Spleen (tissue), 11 donors: ENCODE measurements around the gene ITIH4. TPM values are rescaled to one million over a fixed set of nuclear protein-coding genes. Genes with fewer than 3 reads are reported as not detected.

Source experiments
- DNase-seq: peaks from one replicate; pipeline ENCODE4 v3.0.0-alpha.2; 2020
- H3K27ac ChIP-seq, 8 donors: fragments of 200-600 bp; sonication (generic) in 7 of 8; 1 replicate in 4 of 8; 2 replicates in 4 of 8; pipeline versions ENCODE4 v1.5.0 to v1.8.0; 2016 to 2021; ENCODE audit warnings: inconsistent platforms in 4 of 8, mild to moderate bottlenecking in 4 of 8, moderate library complexity in 1 of 8
- H3K27me3 ChIP-seq, 7 donors: fragments of 200-600 bp; sonication (generic) in 6 of 7; replicated peaks in 1 of 7; 1 replicate in 4 of 7; 2 replicates in 3 of 7; pipeline versions ENCODE4 v1.5.0 to v1.8.0; 2016 to 2021; ENCODE audit warnings: inconsistent platforms in 3 of 7, mild to moderate bottlenecking in 1 of 7
- H3K36me3 ChIP-seq, 6 donors: fragments of 200-600 bp; sonication (generic) in 5 of 6; 1 replicate in 4 of 6; 2 replicates in 2 of 6; pipeline versions ENCODE4 v1.5.0 to v1.8.0; 2016 to 2021; ENCODE audit warnings: inconsistent platforms in 2 of 6
- H3K4me1 ChIP-seq, 6 donors: fragments of 200-600 bp; sonication (generic) in 5 of 6; 1 replicate in 3 of 6; 2 replicates in 3 of 6; pipeline versions ENCODE4 v1.5.0 to v1.8.0; 2016 to 2021; ENCODE audit warnings: inconsistent platforms in 3 of 6
- H3K4me3 ChIP-seq, 8 donors: fragments of 200-600 bp; sonication (generic) in 7 of 8; 1 replicate in 4 of 8; 2 replicates in 4 of 8; pipeline versions ENCODE4 v1.5.0 to v1.8.0; 2016 to 2021; ENCODE audit warnings: inconsistent platforms in 4 of 8, mild to moderate bottlenecking in 4 of 8, moderate library complexity in 2 of 8
- H3K9me3 ChIP-seq, 8 donors: fragments of 200-600 bp; sonication (generic) in 7 of 8; 1 replicate in 4 of 8; 2 replicates in 4 of 8; pipeline versions ENCODE4 v1.5.0 to v1.8.0; 2016 to 2021; ENCODE audit warnings: inconsistent platforms in 4 of 8
- POLR2A ChIP-seq, 3 donors: fragments of 450-650 bp; IDR thresholded peaks; one replicate each; pipeline ENCODE4 v1.5.1; 2017; ENCODE audit warnings: antibody characterized with exemption in 3 of 3, mild to moderate bottlenecking in 1 of 3
- POLR2AphosphoS5 ChIP-seq, 3 donors: sonication (generic); formaldehyde crosslinking; IDR thresholded peaks; one replicate each; pipeline ENCODE4 v1.5.1; 2017; ENCODE audit warnings: antibody characterized with exemption in 3 of 3
- WGBS, 5 donors: extraction: QIAGEN DNeasy Blood & Tissue Kit in 3 of 5; methylation state at CpG; one replicate each; pipeline versions ENCODE4 v1.1.5 to v1.1.7; 2013 to 2018; 5-methylcytosine and 5-hydroxymethylcytosine counted together
- intact Hi-C: fragments of 100-400 bp; cut with DNase I; formaldehyde crosslinking; loops from one replicate; pipeline ENCODE4 v1.15.0; 2023; ENCODE audit warnings: low total_unique reads
- polyA plus RNA-seq, 3 donors: library from polyadenylated mRNA; stranded (reverse); fragments of 200-250 nt; gene quantifications; one replicate each; pipeline ENCODE4 v1.2.1, GENCODE V29; 2013
- total RNA-seq, 7 donors: library from RNA; depleted of rRNA in 3 of 7; stranded (reverse); fragments of >200 nt in 3 of 7; fragmentation: NEBNext Ultra II Directional in 4 of 7; extraction: Animal tissue kit (Norgen Biotek cat#: 25700) in 4 of 7; gene quantifications; one replicate each; pipeline versions ENCODE4 v1.1.0 to v1.2.1, GENCODE V29; 2016 to 2021
- TF ChIP-seq, protein P1 (sequence below), 11 experiments: fragments of 200-600 bp in 7 of 11; fragments of 450-650 bp in 4 of 11; sonication (generic) in 4 of 11; IDR thresholded peaks in 8 of 11; conservative IDR thresholded peaks in 3 of 11; 1 replicate in 7 of 11; 2 replicates in 4 of 11; pipeline versions ENCODE4 v1.4.0 to v1.8.0; 2016 to 2021; ENCODE audit warnings: antibody characterized with exemption in 11 of 11, inconsistent platforms in 4 of 11, mild to moderate bottlenecking in 1 of 11
- donor health status: healthy with polysubstance abuse.
- donor health status: DM: no; HTN: no; CAD: no; lungs with moderate emphysema.
- donor health status: DM: no; HTN: no; CAD: no.
- donor health status: Bipolar disorder and iron deficiency.
- donor health status: healthy.
- donor health status: DM: no; HTN: no; CAD: no.
- donor health status: DM: yes; HTN: yes; CAD: no.

Gene ITIH4
- total and polyA plus RNA-seq, 10 donors = 9.9 to 54.2 (median 21.6) TPM

DNA sequence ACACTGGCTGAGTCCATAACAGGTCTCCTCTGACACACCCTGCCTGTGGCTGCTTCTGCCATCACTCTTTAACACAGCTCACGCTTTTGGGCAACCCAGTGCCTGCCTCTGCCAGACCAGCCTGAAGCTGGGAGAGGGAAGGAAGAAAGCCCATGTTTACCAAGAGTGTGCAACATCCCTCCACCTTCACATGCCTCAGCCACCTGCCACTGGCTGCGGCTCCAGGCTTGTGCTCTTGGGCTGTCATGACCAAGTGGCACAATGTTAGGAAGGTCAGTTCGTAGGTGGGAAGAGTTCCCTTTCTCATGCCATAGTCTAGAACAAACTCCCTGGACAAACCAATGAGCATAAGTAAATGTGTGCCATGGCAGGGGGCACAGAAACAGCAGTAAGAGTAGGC is 46.6 kb upstream of the ITIH4 start:
- Histone ChIP-seq H3K27ac (no peak overlapping the region), H3K4me3 (no peak overlapping the region), H3K9me3 (no peaks in the 10 kb centered on the region), H3K4me1 (peaks cover 0 to 43% (median 12%) of the 10 kb centered on the region in 6 donors), H3K27me3 (no peaks in the 10 kb centered on the region), H3K36me3 (peaks cover 0 to 41% (median 4%) of the 10 kb centered on the region in 6 donors)
- no peak for TF ChIP-seq POLR2A (IDR thresholded peaks at IDR 0.05)
- no peak for TF ChIP-seq POLR2AphosphoS5 (IDR thresholded peaks at IDR 0.05)
- TF ChIP-seq, protein P1, sequence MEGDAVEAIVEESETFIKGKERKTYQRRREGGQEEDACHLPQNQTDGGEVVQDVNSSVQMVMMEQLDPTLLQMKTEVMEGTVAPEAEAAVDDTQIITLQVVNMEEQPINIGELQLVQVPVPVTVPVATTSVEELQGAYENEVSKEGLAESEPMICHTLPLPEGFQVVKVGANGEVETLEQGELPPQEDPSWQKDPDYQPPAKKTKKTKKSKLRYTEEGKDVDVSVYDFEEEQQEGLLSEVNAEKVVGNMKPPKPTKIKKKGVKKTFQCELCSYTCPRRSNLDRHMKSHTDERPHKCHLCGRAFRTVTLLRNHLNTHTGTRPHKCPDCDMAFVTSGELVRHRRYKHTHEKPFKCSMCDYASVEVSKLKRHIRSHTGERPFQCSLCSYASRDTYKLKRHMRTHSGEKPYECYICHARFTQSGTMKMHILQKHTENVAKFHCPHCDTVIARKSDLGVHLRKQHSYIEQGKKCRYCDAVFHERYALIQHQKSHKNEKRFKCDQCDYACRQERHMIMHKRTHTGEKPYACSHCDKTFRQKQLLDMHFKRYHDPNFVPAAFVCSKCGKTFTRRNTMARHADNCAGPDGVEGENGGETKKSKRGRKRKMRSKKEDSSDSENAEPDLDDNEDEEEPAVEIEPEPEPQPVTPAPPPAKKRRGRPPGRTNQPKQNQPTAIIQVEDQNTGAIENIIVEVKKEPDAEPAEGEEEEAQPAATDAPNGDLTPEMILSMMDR (IDR thresholded peaks at IDR 0.05 in 8 of 11, conservative IDR thresholded peaks at IDR 0.05 in 3 of 11) = no peak
- intact Hi-C loops = no loop called here
- 68 to 94% (median 78%) methylated on average over 3 of the region's 3 CpGs for WGBS, 5 donors
- no peak for DNase-seq

DNA sequence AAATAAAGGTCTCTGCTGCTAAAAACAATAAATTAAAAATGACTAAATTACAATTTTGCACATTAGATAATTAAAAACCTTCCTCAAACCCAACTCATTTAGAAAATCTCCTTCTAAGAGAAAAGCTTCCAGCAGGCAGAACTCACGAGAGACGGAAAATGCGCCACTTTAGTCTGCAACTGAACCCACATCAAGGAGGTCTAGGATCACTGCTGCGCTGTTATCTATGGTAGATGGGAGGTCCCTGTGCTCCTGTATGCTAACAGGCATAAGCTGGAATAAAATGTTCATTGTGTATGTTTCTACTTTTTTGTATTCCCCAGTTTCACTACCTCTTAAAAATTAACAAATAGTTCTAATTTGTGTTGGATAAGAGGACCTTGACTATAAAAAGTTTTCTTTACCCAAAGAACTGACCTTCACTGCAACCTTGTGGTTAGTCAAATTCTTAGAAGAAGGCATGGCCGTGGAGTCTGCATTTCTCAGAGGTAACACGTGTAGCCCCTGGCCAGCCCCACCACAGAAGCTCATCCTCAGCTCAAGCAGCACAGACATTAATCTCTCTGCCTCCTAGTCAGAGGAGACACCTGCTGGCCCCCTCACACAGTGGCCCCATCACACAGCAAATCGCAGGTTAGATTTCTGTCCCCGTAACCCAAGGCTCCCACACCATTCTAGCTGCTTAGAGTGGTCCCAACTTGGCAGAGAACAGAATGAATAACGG is 44.6 kb upstream of the ITIH4 start:
- DNase-seq = no peak
- intact Hi-C loops = no loop called here
- no peaks in the 10 kb centered on the region for H3K9me3 ChIP-seq
- WGBS, 5 donors = 80 to 84% (median 81%) methylated on average over 9 of the region's 9 CpGs
- no peak overlapping the region for H3K27ac ChIP-seq
- peaks cover 0 to 51% (median 12%) of the 10 kb centered on the region in 6 donors for H3K4me1 ChIP-seq
- H3K27me3 ChIP-seq = no peaks in the 10 kb centered on the region
- H3K36me3 ChIP-seq = peaks cover 0 to 21% (median 3%) of the 10 kb centered on the region in 6 donors
- TF ChIP-seq, protein P1 (IDR thresholded peaks at IDR 0.05 in 8 of 11, conservative IDR thresholded peaks at IDR 0.05 in 3 of 11) = no peak
- no peak for TF ChIP-seq POLR2AphosphoS5 (IDR thresholded peaks at IDR 0.05)
- no peak for TF ChIP-seq POLR2A (IDR thresholded peaks at IDR 0.05)
- H3K4me3 ChIP-seq = no peak overlapping the region

GRCh38 chr3:52874160-52874701 is 43.8 kb upstream of the ITIH4 start:
- no peak overlapping the region for H3K4me3 ChIP-seq
- H3K27ac ChIP-seq = peak overlapping the region in 1 of 8 donors; percentile 34
- H3K9me3 ChIP-seq = no peaks in the 10 kb centered on the region
- TF ChIP-seq POLR2AphosphoS5 (IDR thresholded peaks at IDR 0.05) (no peak), POLR2A (IDR thresholded peaks at IDR 0.05) (no peak)
- TF ChIP-seq, protein P1 (IDR thresholded peaks at IDR 0.05 in 8 of 11, conservative IDR thresholded peaks at IDR 0.05 in 3 of 11) = no peak
- DNase-seq = no peak
- intact Hi-C loops = no loop called here
- H3K4me1 ChIP-seq = peaks cover 0 to 51% (median 12%) of the 10 kb centered on the region in 6 donors
- no peaks in the 10 kb centered on the region for H3K27me3 ChIP-seq
- WGBS, 5 donors = 62 to 83% (median 74%) methylated on average over 5 of the region's 5 CpGs
- peaks cover 0 to 13% (median 0%) of the 10 kb centered on the region in 6 donors for H3K36me3 ChIP-seq

DNA sequence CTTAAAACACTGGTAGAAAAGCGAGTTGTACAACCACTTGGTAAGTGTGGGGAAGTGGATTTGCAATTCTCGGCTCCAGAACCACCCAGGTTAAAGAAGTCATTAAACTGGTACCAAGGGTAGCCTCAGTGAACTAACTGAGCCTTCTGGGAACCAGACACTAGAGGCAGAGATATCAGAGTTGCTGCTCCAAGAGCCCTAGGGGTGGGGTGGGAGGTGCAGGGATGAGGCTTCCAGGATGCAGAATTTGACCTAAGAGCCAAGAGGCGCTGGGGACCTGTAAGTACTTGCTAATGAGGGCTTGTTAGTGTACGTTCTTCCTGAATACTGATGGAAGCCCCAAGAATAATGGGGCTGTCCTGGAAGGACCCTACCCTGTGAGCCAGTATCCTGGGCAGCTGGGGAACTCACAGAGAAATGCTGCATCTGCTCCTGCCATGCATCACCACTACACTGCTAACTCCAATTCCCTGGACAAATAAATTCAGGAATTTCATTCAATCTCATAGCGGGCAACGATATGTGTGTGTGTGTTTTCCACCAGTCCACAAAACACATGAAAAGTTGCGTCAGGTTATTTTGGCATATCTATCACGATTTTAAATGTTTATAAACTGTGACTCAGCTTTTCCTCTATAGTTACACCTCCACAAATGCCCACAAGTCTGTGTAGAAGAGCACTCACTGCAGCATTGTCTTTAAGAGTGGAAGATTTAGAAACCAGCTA is 43.1 kb upstream of the ITIH4 start:
- peaks cover 0 to 7% (median 0%) of the 10 kb centered on the region in 6 donors for H3K36me3 ChIP-seq
- DNase-seq = no peak
- H3K27me3 ChIP-seq = no peaks in the 10 kb centered on the region
- TF ChIP-seq POLR2AphosphoS5 (IDR thresholded peaks at IDR 0.05) (no peak), POLR2A (IDR thresholded peaks at IDR 0.05) (no peak)
- WGBS, 5 donors = 71 to 87% (median 81%) methylated on average over 8 of the region's 8 CpGs
- intact Hi-C loops = no loop called here
- H3K27ac ChIP-seq = peak overlapping the region in 1 of 8 donors; percentile 34
- H3K9me3 ChIP-seq = no peaks in the 10 kb centered on the region
- peaks cover 0 to 51% (median 12%) of the 10 kb centered on the region in 6 donors for H3K4me1 ChIP-seq
- no peak overlapping the region for H3K4me3 ChIP-seq
